ENCODE results near the gene PERM1. TPM values are rescaled to one million over a fixed set of nuclear protein-coding genes. Genes with fewer than 3 reads are reported as not detected.

PERM1 gene
- total RNA-seq, 4 donors from 2014 or later, result 0.35 TPM; not detected in 3

GRCh38 chr1:964691-965525 is 17.0 kb downstream of the PERM1 start:
- Histone ChIP-seq H3K4me1 (peaks cover 2 to 32% (median 19%) of the 10 kb centered on the region in 4 donors), H3K4me3 (no peak overlapping the region), H3K36me3 (peaks cover 0 to 10% (median 0%) of the 10 kb centered on the region in 3 donors), H3K27ac (no peak overlapping the region), H3K27me3 (no peaks in the 10 kb centered on the region), H3K9me3 (no peaks in the 10 kb centered on the region)
- DNase-seq, result no peak
- TF ChIP-seq POLR2A (IDR thresholded peaks at IDR 0.05) (no peak), CTCF (IDR thresholded peaks at IDR 0.05) (no peak)

GRCh38 chr1:963746-964525 is 18.0 kb downstream of the PERM1 start:
- DNase-seq, result no peak
- Histone ChIP-seq H3K27ac (no peak overlapping the region), H3K4me3 (no peak overlapping the region), H3K36me3 (peaks cover 0 to 10% (median 0%) of the 10 kb centered on the region in 3 donors), H3K9me3 (no peaks in the 10 kb centered on the region), H3K27me3 (no peaks in the 10 kb centered on the region), H3K4me1 (peaks cover 5 to 38% (median 24%) of the 10 kb centered on the region in 4 donors)
- TF ChIP-seq CTCF (IDR thresholded peaks at IDR 0.05) (no peak), POLR2A (IDR thresholded peaks at IDR 0.05) (no peak)

GRCh38 chr1:963301-963651 is 18.6 kb downstream of the PERM1 start:
- DNase-seq, result no peak
- Histone ChIP-seq H3K4me3 (no peak overlapping the region), H3K4me1 (peaks cover 5 to 44% (median 27%) of the 10 kb centered on the region in 4 donors), H3K27me3 (no peaks in the 10 kb centered on the region), H3K9me3 (no peaks in the 10 kb centered on the region), H3K27ac (no peak overlapping the region), H3K36me3 (peaks cover 0 to 10% (median 0%) of the 10 kb centered on the region in 3 donors)
- no peak for TF ChIP-seq POLR2A (IDR thresholded peaks at IDR 0.05)
- no peak for TF ChIP-seq CTCF (IDR thresholded peaks at IDR 0.05)

GRCh38 chr1:962381-963300 is 19.3 kb downstream of the PERM1 start:
- TF ChIP-seq POLR2A (IDR thresholded peaks at IDR 0.05) (no peak), CTCF (IDR thresholded peaks at IDR 0.05) (no peak)
- Histone ChIP-seq H3K4me1 (peaks cover 5 to 48% (median 33%) of the 10 kb centered on the region in 4 donors), H3K27ac (no peak overlapping the region)

GRCh38 chr1:961132-961669 is 20.7 kb downstream of the PERM1 start:
- peak overlapping the region in 2 of 4 donors; percentile 35 to 72 for H3K27ac ChIP-seq
- TF ChIP-seq POLR2A (IDR thresholded peaks at IDR 0.05) (no peak), CTCF (IDR thresholded peaks at IDR 0.05) (no peak)
- DNase-seq, result no peak
- H3K4me1 ChIP-seq, result peaks cover 5 to 43% (median 27%) of the 10 kb centered on the region in 4 donors
- no peaks in the 10 kb centered on the region for H3K9me3 ChIP-seq
- no peaks in the 10 kb centered on the region for H3K27me3 ChIP-seq
- H3K4me3 ChIP-seq, result peak overlapping the region; percentile 88 to 100 (median 92)
- peaks cover 0 to 18% (median 0%) of the 10 kb centered on the region in 3 donors for H3K36me3 ChIP-seq

More at GRCh38 chr1:962381-963300, 19.3 kb downstream of the PERM1 start:
- Histone ChIP-seq H3K9me3 (no peaks in the 10 kb centered on the region), H3K27me3 (no peaks in the 10 kb centered on the region), H3K4me3 (no peak overlapping the region), H3K36me3 (peaks cover 0 to 10% (median 0%) of the 10 kb centered on the region in 3 donors)
- no peak for DNase-seq

Data from Peyer's patch (tissue), 4 donors.